Gastrocnemius medialis (tissue), 4 donors: ENCODE measurements around the gene NTN1. TPM values are rescaled to one million over a fixed set of nuclear protein-coding genes. Genes with fewer than 3 reads are reported as not detected.

ENCODE experiments used
- ATAC-seq, 2 donors: fragments of 150-250 bp; one replicate each; pipeline ENCODE4 v1.9.1; 2016
- DNase-seq, 2 donors: peaks; one replicate each; pipeline ENCODE4 v3.0.0-alpha.2; 2019
- H3K27ac ChIP-seq, 4 donors: fragments of 200-600 bp; sonication (generic); 1 replicate in 1 of 4; 2 replicates in 3 of 4; pipeline ENCODE4 v1.5.1; 2016 to 2018; ENCODE audit warnings: mild to moderate bottlenecking in 2 of 4, moderate library complexity in 1 of 4
- H3K27me3 ChIP-seq, 3 donors: fragments of 200-600 bp; sonication (generic) in 2 of 3; 1 replicate in 1 of 3; 2 replicates in 2 of 3; pipeline versions ENCODE4 v1.5.1 to v1.6.0; 2016 to 2019; ENCODE audit warnings: mild to moderate bottlenecking in 1 of 3, moderate library complexity in 1 of 3
- H3K36me3 ChIP-seq, 2 donors: fragments of 200-600 bp; sonication (generic) in 1 of 2; one replicate each; pipeline ENCODE4 v1.5.1; 2017 to 2018
- H3K4me1 ChIP-seq, 2 donors: fragments of 200-600 bp; sonication (generic) in 1 of 2; one replicate each; pipeline ENCODE4 v1.5.1; 2016 to 2017; ENCODE audit warnings: mild to moderate bottlenecking in 2 of 2
- H3K4me3 ChIP-seq, 4 donors: fragments of 200-600 bp; sonication (generic) in 3 of 4; 1 replicate in 1 of 4; 2 replicates in 3 of 4; pipeline ENCODE4 v1.5.1; 2016 to 2019; ENCODE audit warnings: mild to moderate bottlenecking in 2 of 4
- H3K9me3 ChIP-seq, 3 donors: fragments of 200-600 bp; sonication (generic) in 2 of 3; 1 replicate in 1 of 3; 2 replicates in 2 of 3; pipeline ENCODE4 v1.5.1; 2016 to 2019
- POLR2A ChIP-seq, 2 donors: fragments of 450-650 bp; IDR thresholded peaks; one replicate each; pipeline ENCODE4 v1.6.1; 2017; ENCODE audit warnings: antibody characterized with exemption in 2 of 2, mild to moderate bottlenecking in 2 of 2, moderate library complexity in 2 of 2
- in situ Hi-C, 4 donors: fragments of 200-750 bp; cut with MboI; loops; one replicate each; pipeline versions ENCODE4 v1.15.0 to v1.8.0; 2017; ENCODE audit warnings: low sequenced_read_pairs in 4 of 4
- intact Hi-C: fragments of 100-400 bp; cut with DNase I; formaldehyde crosslinking; loops from one replicate; pipeline ENCODE4 v1.15.1; 2023; ENCODE audit warnings: low total_unique reads
- total RNA-seq, 4 donors: library from RNA; depleted of rRNA; stranded (reverse); fragments of >200 nt; gene quantifications; one replicate each; pipeline versions ENCODE4 v1.1.0 to v1.2.3, GENCODE V29; 2016
- TF ChIP-seq, protein P1 (sequence below), 5 experiments: fragments of 450-650 bp in 3 of 5; fragments of 200-600 bp in 2 of 5; sonication (generic) in 2 of 5; IDR thresholded peaks in 4 of 5; conservative IDR thresholded peaks in 1 of 5; 1 replicate in 4 of 5; 2 replicates in 1 of 5; pipeline ENCODE4 v1.5.1; 2016 to 2019; ENCODE audit warnings: antibody characterized with exemption in 5 of 5, mild to moderate bottlenecking in 3 of 5, moderate library complexity in 3 of 5

The NTN1 gene
- total RNA-seq, 4 donors from 2014 or later, result 0.76 to 4.1 (median 1.2) TPM

GRCh38 chr17:9240659-9241370, 219.5 kb downstream of the NTN1 start:
- no peaks in the 10 kb centered on the region for H3K9me3 ChIP-seq
- peak overlapping the region; percentile 85 to 97 (median 88) for H3K27ac ChIP-seq
- H3K27me3 ChIP-seq, result no peaks in the 10 kb centered on the region
- H3K36me3 ChIP-seq, result no peaks in the 10 kb centered on the region
- H3K4me1 ChIP-seq, result peaks cover 9 to 23% of the 10 kb centered on the region in 2 donors
- in situ Hi-C loops (no loop called here), intact Hi-C loops (loop anchor here (5.0 kb wide), 1 partner anchor 181 kb away; no protein-coding TSS in a partner anchor)
- peak; percentile 33 to 73 for DNase-seq
- peak overlapping the region; percentile 57 to 86 (median 68) for H3K4me3 ChIP-seq
- peak; percentile 63 to 69 for ATAC-seq
- no peak for TF ChIP-seq POLR2A (IDR thresholded peaks at IDR 0.05)
- TF ChIP-seq, protein P1, sequence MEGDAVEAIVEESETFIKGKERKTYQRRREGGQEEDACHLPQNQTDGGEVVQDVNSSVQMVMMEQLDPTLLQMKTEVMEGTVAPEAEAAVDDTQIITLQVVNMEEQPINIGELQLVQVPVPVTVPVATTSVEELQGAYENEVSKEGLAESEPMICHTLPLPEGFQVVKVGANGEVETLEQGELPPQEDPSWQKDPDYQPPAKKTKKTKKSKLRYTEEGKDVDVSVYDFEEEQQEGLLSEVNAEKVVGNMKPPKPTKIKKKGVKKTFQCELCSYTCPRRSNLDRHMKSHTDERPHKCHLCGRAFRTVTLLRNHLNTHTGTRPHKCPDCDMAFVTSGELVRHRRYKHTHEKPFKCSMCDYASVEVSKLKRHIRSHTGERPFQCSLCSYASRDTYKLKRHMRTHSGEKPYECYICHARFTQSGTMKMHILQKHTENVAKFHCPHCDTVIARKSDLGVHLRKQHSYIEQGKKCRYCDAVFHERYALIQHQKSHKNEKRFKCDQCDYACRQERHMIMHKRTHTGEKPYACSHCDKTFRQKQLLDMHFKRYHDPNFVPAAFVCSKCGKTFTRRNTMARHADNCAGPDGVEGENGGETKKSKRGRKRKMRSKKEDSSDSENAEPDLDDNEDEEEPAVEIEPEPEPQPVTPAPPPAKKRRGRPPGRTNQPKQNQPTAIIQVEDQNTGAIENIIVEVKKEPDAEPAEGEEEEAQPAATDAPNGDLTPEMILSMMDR (IDR thresholded peaks at IDR 0.05 in 4 of 5, conservative IDR thresholded peaks at IDR 0.05 in 1 of 5), result no peak

DNA sequence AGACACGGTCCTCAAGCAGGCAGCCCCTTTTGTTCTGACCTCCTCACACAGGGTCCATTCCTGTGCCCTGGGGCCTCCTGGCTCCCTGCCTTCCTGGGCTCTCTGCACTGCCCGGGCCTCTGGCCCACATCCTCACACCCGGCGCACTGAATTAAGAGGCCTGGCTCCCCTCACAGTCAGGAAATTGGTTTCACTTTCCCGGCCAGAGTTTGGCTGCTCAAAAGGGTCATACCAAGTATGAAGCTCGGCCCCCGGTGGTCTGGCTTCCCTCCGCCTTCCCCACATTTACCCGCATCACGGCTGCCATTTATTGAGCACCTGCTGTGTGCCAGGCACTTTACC, 220.0 kb downstream of the NTN1 start:
- intact Hi-C loops (loop anchor here (5.0 kb wide), 1 partner anchor 181 kb away; no protein-coding TSS in a partner anchor), in situ Hi-C loops (no loop called here)
- DNase-seq (no peak), ATAC-seq (no peak)
- Histone ChIP-seq H3K27ac (peak overlapping the region; percentile 85 to 97 (median 88)), H3K4me1 (peaks cover 9 to 23% of the 10 kb centered on the region in 2 donors), H3K4me3 (no peak overlapping the region), H3K27me3 (no peaks in the 10 kb centered on the region), H3K9me3 (no peaks in the 10 kb centered on the region), H3K36me3 (no peaks in the 10 kb centered on the region)
- no peak for TF ChIP-seq POLR2A (IDR thresholded peaks at IDR 0.05)
- TF ChIP-seq, protein P1 (IDR thresholded peaks at IDR 0.05 in 4 of 5, conservative IDR thresholded peaks at IDR 0.05 in 1 of 5), result no peak

DNA sequence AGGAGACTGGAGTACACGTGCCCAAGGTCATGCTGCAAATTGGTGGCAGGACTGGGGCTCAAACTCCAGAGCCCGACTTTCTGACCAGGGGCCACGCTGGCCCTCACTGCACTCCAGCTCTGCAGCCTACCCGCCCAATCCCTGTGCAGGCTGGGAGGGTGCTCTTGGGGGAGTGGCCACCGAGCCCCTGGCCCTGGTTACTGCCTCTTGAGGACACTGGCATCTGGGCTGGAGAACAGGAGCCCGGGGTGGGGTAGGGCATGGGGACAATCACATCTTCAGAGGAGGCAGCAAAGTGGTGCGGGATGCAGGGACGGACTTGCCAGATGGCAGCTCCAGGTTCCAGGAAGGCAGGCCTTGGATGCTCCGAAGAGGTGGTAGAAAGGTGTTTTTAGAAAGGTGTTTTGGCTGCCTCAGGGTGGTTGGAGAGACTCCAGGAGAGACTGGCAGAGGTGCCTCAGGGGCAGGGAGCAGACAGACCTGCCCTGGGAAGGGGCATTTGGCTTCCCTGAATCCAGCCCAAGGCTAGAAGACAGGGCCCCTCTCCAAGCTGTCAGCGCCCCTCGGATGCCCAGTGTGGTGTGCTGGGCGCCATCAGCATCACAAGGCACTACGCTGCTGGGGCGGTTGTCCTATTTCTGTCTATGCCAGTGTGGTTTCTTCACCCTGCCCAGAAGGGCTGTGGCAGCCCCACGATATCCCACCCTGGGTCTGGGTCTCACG, 220.6 kb downstream of the NTN1 start:
- H3K36me3 ChIP-seq, result no peaks in the 10 kb centered on the region
- no peaks in the 10 kb centered on the region for H3K27me3 ChIP-seq
- TF ChIP-seq POLR2A (IDR thresholded peaks at IDR 0.05), result no peak
- TF ChIP-seq, protein P1 (IDR thresholded peaks at IDR 0.05 in 4 of 5, conservative IDR thresholded peaks at IDR 0.05 in 1 of 5), result no peak
- H3K9me3 ChIP-seq, result no peaks in the 10 kb centered on the region
- ATAC-seq (no peak), DNase-seq (no peak)
- H3K27ac ChIP-seq, result peak overlapping the region; percentile 85 to 97 (median 88)
- peaks cover 9 to 23% of the 10 kb centered on the region in 2 donors for H3K4me1 ChIP-seq
- H3K4me3 ChIP-seq, result no peak overlapping the region
- intact Hi-C loops (loop anchor here (2.0 to 5.0 kb wide), 2 partner anchors 51 to 180 kb away; no protein-coding TSS in a partner anchor), in situ Hi-C loops (no loop called here)

GRCh38 chr17:9242497-9242881, 221.2 kb downstream of the NTN1 start:
- no peak for TF ChIP-seq POLR2A (IDR thresholded peaks at IDR 0.05)
- TF ChIP-seq, protein P1 (IDR thresholded peaks at IDR 0.05 in 4 of 5, conservative IDR thresholded peaks at IDR 0.05 in 1 of 5), result no peak
- H3K27ac ChIP-seq, result peak overlapping the region in 3 of 4 donors; percentile 85 to 97 (median 86)
- no peak overlapping the region for H3K4me3 ChIP-seq
- in situ Hi-C loops (no loop called here), intact Hi-C loops (loop anchor here (2.0 to 5.0 kb wide), 2 partner anchors 50 to 180 kb away; no protein-coding TSS in a partner anchor)
- DNase-seq (no peak), ATAC-seq (no peak)
- H3K27me3 ChIP-seq, result no peaks in the 10 kb centered on the region
- no peaks in the 10 kb centered on the region for H3K36me3 ChIP-seq
- peaks cover 9 to 23% of the 10 kb centered on the region in 2 donors for H3K4me1 ChIP-seq
- no peaks in the 10 kb centered on the region for H3K9me3 ChIP-seq
